Uterus (tissue), 2 donors: ENCODE data around the gene PCDHGB6.

Experiments used
- CTCF ChIP-seq, 4 experiments: fragments of 200-600 bp in 2 of 4; fragments of 450-650 bp in 2 of 4; sonication (generic) in 2 of 4; IDR thresholded peaks; one replicate each; pipeline ENCODE4 v1.5.1; 2016 to 2019; ENCODE audit warnings: antibody characterized with exemption in 4 of 4, mild to moderate bottlenecking in 2 of 4, moderate library complexity in 1 of 4
- POLR2A ChIP-seq, 2 donors: fragments of 450-650 bp; IDR thresholded peaks; one replicate each; pipeline ENCODE4 v1.6.1; 2016; ENCODE audit warnings: antibody characterized with exemption in 2 of 2, mild to moderate bottlenecking in 1 of 2, moderate library complexity in 1 of 2

- TF ChIP-seq CTCF (IDR thresholded peaks at IDR 0.05), result no peak
- TF ChIP-seq POLR2A (IDR thresholded peaks at IDR 0.05), result no peak
Observed at GRCh38 chr5:141382469-141383294, 25.1 kb upstream of the PCDHGB6 start, which contains the start of gene PCDHGA7.
